Right cardiac atrium (tissue), 5 donors: Measurements from ENCODE around the gene ZBTB43. TPM values are rescaled to one million over a fixed set of nuclear protein-coding genes. Genes with fewer than 3 reads are reported as not detected.

Source experiments
- ATAC-seq, 2 donors: fragments of 200-7000 bp; cut with Tn5 transposase; one replicate each; pipeline versions ENCODE4 v1.8.0 to v1.9.1; 2020; ENCODE audit warnings: moderate library complexity in 2 of 2, mild to moderate bottlenecking in 1 of 2
- DNase-seq, 3 donors: peaks; one replicate each; pipeline ENCODE4 v3.0.0-alpha.2; 2020
- H3K27ac ChIP-seq: one replicate; pipeline ENCODE4 v1.5.1; 2013; ENCODE audit warnings: mild to moderate bottlenecking, low read length, control low read depth, moderate library complexity
- H3K27me3 ChIP-seq: one replicate; pipeline ENCODE4 v1.6.1; 2013; ENCODE audit not compliant: control insufficient read depth, insufficient read depth
- H3K4me1 ChIP-seq: one replicate; pipeline ENCODE4 v1.6.1; 2013; ENCODE audit warnings: low read length; ENCODE audit not compliant: control insufficient read depth, insufficient read depth
- H3K4me3 ChIP-seq: one replicate; pipeline ENCODE4 v1.5.1; 2013; ENCODE audit warnings: low read length, control low read depth
- H3K9me3 ChIP-seq: one replicate; pipeline ENCODE4 v1.6.1; 2013; ENCODE audit warnings: low read length; ENCODE audit not compliant: control insufficient read depth
- WGBS: extraction: QIAGEN DNeasy Blood & Tissue Kit; methylation state at CpG from one replicate; pipeline ENCODE4 v1.1.7; 2013; 5-methylcytosine and 5-hydroxymethylcytosine counted together
- intact Hi-C, 4 donors: fragments of 100-400 bp; cut with DNase I; formaldehyde crosslinking; loops; one replicate each; pipeline versions ENCODE4 v1.11.0 to v1.14.0; 2022 to 2023
- polyA plus RNA-seq: library from polyadenylated mRNA; stranded (reverse); fragments of 200-250 nt; gene quantifications from one replicate; pipeline ENCODE4 v1.2.3, GENCODE V29; 2013
- total RNA-seq, 4 donors: library from RNA; stranded (reverse); fragmentation: NEBNext Ultra II Directional; extraction: Animal tissue kit (Norgen Biotek cat#: 25700); gene quantifications; one replicate each; pipeline ENCODE4 v1.2.1, GENCODE V29; 2021
- donor health status: healthy with polysubstance abuse.
- donor health status: DM: no; HTN: yes; CAD: no.
- donor health status: DM: no; HTN: no; CAD: no.
- donor health status: DM: no; HTN: yes; CAD: no; lungs with severe emphysema.
- donor health status: DM: yes; HTN: yes; CAD: no.

Gene ZBTB43
- total and polyA plus RNA-seq, 5 donors: 7.5 to 23.4 (median 19.4) TPM

DNA sequence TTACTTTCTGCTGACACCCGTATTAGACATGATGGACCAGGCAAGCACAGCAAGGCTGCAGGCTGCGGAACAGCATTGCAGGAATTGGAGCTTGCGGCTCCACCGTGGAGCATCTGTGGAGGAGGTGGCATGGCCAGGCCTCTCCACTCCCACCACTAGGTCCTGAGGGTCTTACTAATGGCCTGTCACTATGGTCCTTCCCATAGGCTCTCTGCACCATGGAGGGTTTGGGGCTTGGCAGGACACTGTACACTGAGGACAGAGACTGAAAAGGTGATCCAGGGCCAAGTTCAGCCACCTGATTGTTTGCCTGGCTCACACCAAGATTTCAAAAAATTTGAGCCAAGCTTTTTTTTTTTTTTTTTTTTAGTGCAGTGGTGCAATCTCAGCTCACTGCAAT lies 14.3 kb upstream of the ZBTB43 start:
- intact Hi-C loops: no loop called here
- H3K27ac ChIP-seq: no peak overlapping the region
- no peak for DNase-seq
- no peaks in the 10 kb centered on the region for H3K9me3 ChIP-seq
- ATAC-seq: no peak
- no peak overlapping the region for H3K4me3 ChIP-seq
- H3K27me3 ChIP-seq: no peaks in the 10 kb centered on the region
- 86% methylated on average over 4 of the region's 4 CpGs for WGBS
- H3K4me1 ChIP-seq: no peaks in the 10 kb centered on the region

DNA sequence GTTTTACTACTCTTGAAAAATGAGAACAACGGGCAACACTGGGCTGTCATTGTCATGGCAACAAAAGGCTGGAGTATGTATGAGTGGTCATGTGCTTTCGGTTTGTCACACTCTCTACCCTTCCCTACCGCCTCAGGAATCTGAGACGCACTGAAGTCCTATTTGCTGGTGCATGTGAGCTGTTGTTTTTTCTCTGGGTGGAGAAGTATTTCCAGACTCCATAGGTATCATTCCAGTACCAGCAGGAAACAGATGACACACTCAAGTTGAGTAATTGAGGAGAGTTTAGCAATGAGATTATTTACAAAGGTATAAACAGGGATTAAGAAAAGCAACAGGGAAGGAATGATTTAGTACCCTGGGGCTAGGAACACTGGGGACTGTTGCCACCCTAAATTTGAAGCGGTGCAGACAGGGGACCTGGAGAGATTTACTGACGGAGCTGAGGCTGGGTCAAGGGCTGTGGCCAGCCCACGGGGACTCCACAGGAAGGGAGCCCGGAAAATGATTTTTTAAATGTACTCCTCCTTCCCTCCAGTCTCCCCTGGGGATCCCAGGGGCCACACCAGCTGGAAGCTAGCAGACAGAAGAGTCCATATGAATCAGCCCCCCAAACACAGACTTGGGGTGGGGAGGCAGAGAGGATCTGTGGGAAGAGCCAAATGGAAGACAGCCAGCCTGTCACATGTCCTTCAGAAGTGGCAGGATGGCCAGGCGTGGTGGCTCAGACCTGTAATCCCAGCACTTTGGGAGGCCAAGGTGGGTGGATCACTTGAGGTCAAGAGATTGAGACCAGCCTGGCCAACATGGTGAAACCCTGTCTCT lies 13.2 kb upstream of the ZBTB43 start:
- Histone ChIP-seq H3K9me3 (no peaks in the 10 kb centered on the region), H3K27me3 (no peaks in the 10 kb centered on the region), H3K4me1 (no peaks in the 10 kb centered on the region), H3K4me3 (no peak overlapping the region), H3K27ac (no peak overlapping the region)
- intact Hi-C loops: no loop called here
- ATAC-seq (no peak), DNase-seq (no peak)
- 58% methylated on average over 9 of the region's 9 CpGs for WGBS

DNA sequence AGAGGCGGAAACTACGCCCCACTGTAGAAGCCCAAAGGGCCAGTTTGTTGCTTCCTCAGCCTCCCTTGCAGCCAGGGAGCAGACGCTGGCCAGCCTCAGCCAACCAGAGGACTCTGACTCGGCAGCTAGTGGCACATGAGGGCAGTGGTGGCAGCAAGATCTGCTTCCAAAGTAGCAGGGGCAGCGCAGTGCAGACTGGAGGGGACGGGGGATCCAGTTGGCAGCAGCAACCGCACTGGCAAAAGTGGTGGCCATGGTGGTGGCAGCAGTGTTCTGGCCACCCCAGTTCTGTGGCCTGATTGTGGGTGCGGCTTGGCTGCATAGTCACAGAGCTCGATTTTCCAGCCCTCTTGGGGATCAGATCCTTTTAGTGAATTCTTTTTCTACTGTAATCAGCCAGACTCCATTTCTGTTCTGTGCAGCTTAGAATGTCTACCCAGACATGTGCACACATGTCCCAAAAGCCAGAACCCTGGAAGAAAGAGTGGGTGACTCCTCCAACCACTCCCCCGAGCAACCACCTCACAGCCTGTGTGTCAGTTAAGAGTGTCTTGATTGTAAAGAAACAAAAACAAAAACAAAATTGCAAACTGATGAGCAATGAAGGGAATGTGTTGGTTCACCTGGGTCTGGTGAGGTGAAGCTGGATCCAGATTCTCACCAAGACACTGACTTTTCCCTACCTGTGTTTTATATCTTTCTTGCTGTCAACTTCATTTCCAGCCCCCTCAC lies 11.0 kb upstream of the ZBTB43 start:
- H3K4me3 ChIP-seq: no peak overlapping the region
- ATAC-seq (no peak), DNase-seq (no peak)
- 75% methylated on average over 10 of the region's 10 CpGs for whole genome bisulfite sequencing
- no peaks in the 10 kb centered on the region for H3K4me1 ChIP-seq
- no peaks in the 10 kb centered on the region for H3K27me3 ChIP-seq
- intact Hi-C loops: no loop called here
- no peak overlapping the region for H3K27ac ChIP-seq
- H3K9me3 ChIP-seq: no peaks in the 10 kb centered on the region

DNA sequence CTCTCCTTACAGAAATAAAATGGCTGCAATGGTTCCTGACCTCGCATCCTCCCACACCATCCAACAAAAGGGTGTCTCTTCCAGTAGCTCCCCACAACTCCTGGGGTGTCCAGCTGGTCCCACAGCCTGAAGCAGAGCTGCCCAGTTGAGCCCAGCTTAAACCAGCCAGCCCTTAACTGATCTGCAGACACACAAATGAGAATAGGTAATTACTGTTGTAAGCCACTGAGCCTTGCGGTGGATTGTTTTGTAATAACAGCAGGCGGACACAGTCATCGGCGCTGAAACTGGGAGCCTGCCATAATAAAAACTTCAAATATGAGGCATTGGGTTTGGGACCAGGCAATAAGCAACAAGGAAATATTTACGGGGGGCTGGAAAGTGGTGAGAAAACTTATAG lies 10.4 kb upstream of the ZBTB43 start:
- H3K4me1 ChIP-seq: no peaks in the 10 kb centered on the region
- H3K4me3 ChIP-seq: no peak overlapping the region
- intact Hi-C loops: no loop called here
- DNase-seq (no peak), ATAC-seq (no peak)
- 88% methylated on average over 6 of the region's 6 CpGs for WGBS
- no peaks in the 10 kb centered on the region for H3K9me3 ChIP-seq
- no peak overlapping the region for H3K27ac ChIP-seq
- no peaks in the 10 kb centered on the region for H3K27me3 ChIP-seq

DNA sequence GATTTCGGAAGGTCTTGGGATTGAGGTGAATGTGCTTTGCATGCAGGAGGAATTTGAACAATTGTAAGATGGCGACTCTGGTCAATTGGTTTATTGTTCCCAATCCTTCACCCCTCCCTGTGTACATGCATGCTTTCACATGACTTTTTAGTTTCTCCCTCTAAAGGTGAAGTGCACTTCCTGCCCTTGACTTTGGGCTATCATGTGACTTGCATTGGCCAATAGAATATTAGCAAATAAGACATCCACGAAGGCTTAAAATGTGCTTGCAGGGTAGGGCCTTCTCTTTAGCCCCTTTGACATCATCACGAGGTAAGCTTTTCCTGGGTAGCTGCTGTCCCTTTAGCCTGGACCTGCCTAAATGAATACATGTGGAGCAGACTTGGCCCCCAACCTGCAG lies 8.1 kb upstream of the ZBTB43 start:
- Histone ChIP-seq H3K27ac (no peak overlapping the region), H3K27me3 (no peaks in the 10 kb centered on the region), H3K9me3 (no peaks in the 10 kb centered on the region), H3K4me3 (no peak overlapping the region), H3K4me1 (no peaks in the 10 kb centered on the region)
- WGBS: 84% methylated on average over 4 of the region's 4 CpGs
- no peak for ATAC-seq
- DNase-seq: no peak
- intact Hi-C loops: no loop called here

DNA sequence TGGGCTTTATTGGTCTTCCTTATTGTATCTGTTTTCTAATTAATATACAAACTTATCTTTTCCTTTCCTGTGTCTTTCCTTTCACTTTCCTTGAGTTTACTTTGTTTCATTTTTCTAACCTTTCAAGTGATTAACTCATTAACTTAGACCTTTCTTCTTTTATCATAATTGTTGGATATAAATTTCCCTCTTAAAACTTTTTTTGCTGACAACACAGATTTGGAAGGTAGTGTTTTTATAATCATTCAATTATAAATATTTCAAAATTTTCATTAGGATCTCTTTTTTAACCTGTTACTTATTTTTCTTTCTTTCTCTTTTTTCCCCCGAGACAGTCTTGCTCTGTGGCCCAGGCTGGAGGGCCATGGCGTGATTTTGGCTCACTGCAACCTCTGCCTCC lies 6.9 kb upstream of the ZBTB43 start:
- no peaks in the 10 kb centered on the region for H3K4me1 ChIP-seq
- ATAC-seq: no peak
- H3K4me3 ChIP-seq: no peak overlapping the region
- H3K27me3 ChIP-seq: no peaks in the 10 kb centered on the region
- H3K27ac ChIP-seq: no peak overlapping the region
- intact Hi-C loops: no loop called here
- DNase-seq: no peak
- 70% methylated on average over 2 of the region's 2 CpGs for WGBS
- H3K9me3 ChIP-seq: no peaks in the 10 kb centered on the region

DNA sequence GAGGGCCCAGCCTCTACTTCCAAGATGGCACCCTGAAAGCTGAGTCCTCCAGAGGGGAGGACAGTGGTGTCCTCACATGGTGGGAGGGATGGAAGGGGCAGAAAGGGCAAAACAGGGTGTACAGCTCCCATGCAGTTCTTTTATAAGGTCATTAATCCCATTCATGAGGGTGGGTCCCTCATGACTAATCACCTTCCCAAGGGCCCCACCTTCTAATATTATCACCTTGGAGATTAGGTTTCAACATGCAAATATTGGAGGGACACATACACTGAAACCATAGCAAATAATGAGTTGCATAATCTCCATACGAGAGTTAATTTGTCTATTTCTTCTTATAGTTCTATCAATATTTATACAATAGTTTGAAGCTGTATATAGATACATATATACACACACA lies 5.8 kb upstream of the ZBTB43 start:
- no peaks in the 10 kb centered on the region for H3K27me3 ChIP-seq
- 89% methylated on average over 1 of the region's 1 CpG for WGBS
- intact Hi-C loops: no loop called here
- H3K4me1 ChIP-seq: no peaks in the 10 kb centered on the region
- no peaks in the 10 kb centered on the region for H3K9me3 ChIP-seq
- no peak overlapping the region for H3K4me3 ChIP-seq
- no peak for DNase-seq
- no peak overlapping the region for H3K27ac ChIP-seq
- ATAC-seq: no peak

DNA sequence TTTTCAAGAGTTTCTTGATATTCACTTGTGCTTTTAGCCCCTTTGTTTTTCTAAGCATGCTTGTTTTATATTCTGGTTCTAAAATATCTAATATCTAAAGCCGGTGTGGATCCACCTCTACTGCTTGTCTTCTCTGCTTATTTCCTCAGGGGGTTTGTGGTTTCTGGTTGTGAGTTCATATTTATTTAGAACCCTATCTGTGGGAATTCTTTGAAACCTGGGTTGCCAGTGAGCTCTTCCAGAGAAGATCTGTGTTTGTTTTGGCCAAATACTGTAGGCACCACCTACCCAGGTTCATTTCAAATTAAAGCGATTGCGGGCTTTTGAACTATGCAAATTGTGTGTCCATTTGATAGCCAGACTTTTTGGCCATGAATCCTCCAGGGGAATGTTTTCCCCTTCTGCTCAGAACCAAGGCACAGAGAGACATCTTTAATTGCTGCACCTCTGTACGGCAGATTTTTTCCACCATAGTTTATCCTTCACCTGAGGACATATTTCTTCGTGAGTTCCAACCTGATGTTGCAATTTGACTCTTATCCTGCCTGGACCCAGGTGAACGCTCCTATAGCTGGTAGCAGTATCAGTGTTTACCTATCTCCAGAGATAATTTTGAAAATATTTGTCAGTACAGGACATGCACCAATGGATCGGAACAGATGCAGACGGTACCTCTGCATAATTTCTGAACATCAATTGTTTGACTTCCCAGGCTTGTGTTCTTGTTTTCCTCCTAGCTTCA lies 2.4 kb upstream of the ZBTB43 start:
- no peak for DNase-seq

DNA sequence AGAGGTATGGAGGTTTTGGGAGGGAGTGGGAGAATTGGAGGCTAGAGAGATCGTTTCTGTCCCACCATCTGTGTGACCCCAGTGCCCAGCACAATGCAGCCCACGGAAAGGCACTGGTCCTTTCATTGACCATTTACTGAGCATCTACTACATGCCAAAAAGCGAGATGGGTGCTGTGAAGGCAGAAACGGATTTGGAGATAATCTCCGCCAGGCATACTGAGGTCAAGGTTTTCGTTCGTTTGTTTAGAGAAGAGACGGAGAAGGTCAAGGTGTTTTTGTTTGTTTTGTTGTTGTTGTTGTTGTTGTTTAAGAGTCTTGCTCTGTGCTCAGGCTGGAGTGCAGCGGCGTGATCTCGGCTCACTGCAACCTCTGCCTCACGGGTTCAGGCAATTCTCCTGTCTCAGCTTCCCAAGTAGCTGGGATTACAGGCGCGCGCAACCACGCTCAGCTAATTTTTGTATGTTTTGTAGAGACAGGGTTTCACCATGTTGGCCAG lies 593 bp upstream of the ZBTB43 start:
- peak in 1 of 3 donors; percentile 56 for DNase-seq
- H3K27me3 ChIP-seq: no peaks in the 10 kb centered on the region
- no peak for ATAC-seq
- 75% methylated on average over 16 of the region's 16 CpGs for WGBS
- no peaks in the 10 kb centered on the region for H3K9me3 ChIP-seq
- peak overlapping the region; percentile 70 for H3K4me3 ChIP-seq
- H3K4me1 ChIP-seq: no peaks in the 10 kb centered on the region
- intact Hi-C loops: no loop called here
- peak overlapping the region; percentile 34 for H3K27ac ChIP-seq

More for the DNA sequence above, 2.4 kb upstream of the ZBTB43 start:
- no peaks in the 10 kb centered on the region for H3K9me3 ChIP-seq
- no peak overlapping the region for H3K27ac ChIP-seq
- WGBS: 85% methylated on average over 8 of the region's 8 CpGs
- H3K4me3 ChIP-seq: no peak overlapping the region
- intact Hi-C loops: no loop called here
- no peaks in the 10 kb centered on the region for H3K27me3 ChIP-seq
- no peaks in the 10 kb centered on the region for H3K4me1 ChIP-seq
- ATAC-seq: no peak

DNA sequence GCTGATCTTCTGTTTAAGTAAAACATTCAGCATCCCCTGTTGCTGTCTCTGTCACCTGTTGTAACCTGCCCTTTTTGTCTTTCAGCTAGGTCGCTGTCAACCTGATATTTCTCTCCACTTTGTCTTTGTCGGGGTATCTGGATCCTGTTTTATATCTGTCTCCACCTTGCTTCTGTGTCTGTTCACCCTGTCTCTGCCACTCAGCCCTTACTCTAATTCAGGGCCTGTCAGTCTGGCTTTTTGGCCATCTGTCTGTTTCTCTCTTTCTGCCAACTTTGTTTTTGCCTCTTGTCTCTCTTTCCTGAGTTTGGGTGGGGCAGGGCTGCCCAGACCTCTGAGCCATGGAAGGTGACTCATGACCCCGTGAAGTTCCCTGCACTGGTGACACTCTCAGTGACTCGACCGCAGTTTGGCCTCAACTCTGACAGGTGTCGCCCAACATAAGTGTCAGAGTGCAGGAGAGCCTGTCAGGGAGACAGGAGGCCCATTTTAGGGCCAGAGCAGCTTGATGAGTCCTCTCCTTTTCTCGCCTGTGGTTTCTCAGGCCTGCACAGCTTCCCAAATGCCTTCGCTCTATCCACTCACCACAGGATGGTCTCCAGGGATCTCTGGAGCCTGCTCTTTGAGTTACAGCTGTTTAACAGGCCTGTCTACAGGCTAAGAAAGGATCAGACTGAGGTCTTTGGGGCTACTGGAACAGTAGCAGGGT lies 868 bp downstream of the ZBTB43 start:
- Histone ChIP-seq H3K27me3 (no peaks in the 10 kb centered on the region), H3K9me3 (no peaks in the 10 kb centered on the region), H3K4me1 (no peaks in the 10 kb centered on the region), H3K4me3 (peak overlapping the region; percentile 70), H3K27ac (peak overlapping the region; percentile 87)
- intact Hi-C loops: no loop called here
- peak; percentile 63 to 75 for ATAC-seq
- peak in 1 of 3 donors; percentile 58 for DNase-seq
- WGBS: 13% methylated on average over 8 of the region's 8 CpGs
